NCI-H2029 treated with DMSO at 0.1 percent for 48 hours (cell line): Measurements from ENCODE around the gene MYL9.

Source experiments
- DNase-seq: peaks from one replicate; lab custom pipeline; 2025; lab: John Stamatoyannopoulos, UW

Gene MYL9

GRCh38 chr20:36526521-36527011 lies 14.8 kb upstream of the MYL9 start:
- DNase-seq = no peak

GRCh38 chr20:36527331-36528125 lies 13.8 kb upstream of the MYL9 start:
- no peak for DNase-seq

- no peak for DNase-seq
Measured at GRCh38 chr20:36528176-36528874, 13.0 kb upstream of the MYL9 start.

GRCh38 chr20:36528875-36529417 lies 12.4 kb upstream of the MYL9 start:
- no peak for DNase-seq

GRCh38 chr20:36532388-36532787 lies 8.9 kb upstream of the MYL9 start:
- no peak for DNase-seq

- DNase-seq = no peak
Measured at GRCh38 chr20:36532822-36533221, 8.5 kb upstream of the MYL9 start.

- peak; percentile 69 for DNase-seq
Measured at GRCh38 chr20:36538026-36538722, 3.1 kb upstream of the MYL9 start.

GRCh38 chr20:36540551-36541211 lies 638 bp upstream of the MYL9 start:
- no peak for DNase-seq

GRCh38 chr20:36541768-36542488 lies 609 bp downstream of the MYL9 start:
- DNase-seq = no peak

- DNase-seq = no peak
Measured at GRCh38 chr20:36542516-36543183, 1.3 kb downstream of the MYL9 start.

GRCh38 chr20:36543184-36544133 lies 2.1 kb downstream of the MYL9 start:
- no peak for DNase-seq

GRCh38 chr20:36544134-36545018 lies 3.1 kb downstream of the MYL9 start:
- DNase-seq = peak; percentile 89

GRCh38 chr20:36546111-36546736 lies 4.9 kb downstream of the MYL9 start:
- no peak for DNase-seq

GRCh38 chr20:36547186-36548005 lies 6.1 kb downstream of the MYL9 start:
- no peak for DNase-seq

GRCh38 chr20:36548006-36548315 lies 6.6 kb downstream of the MYL9 start:
- no peak for DNase-seq

- no peak for DNase-seq
Measured at GRCh38 chr20:36548704-36549627, 7.6 kb downstream of the MYL9 start.
